Measurements from ENCODE around the gene CDK16.

GRCh38 chrX:47210661-47211425, 7.6 kb upstream of the CDK16 start:
- TF ChIP-seq, protein P1, sequence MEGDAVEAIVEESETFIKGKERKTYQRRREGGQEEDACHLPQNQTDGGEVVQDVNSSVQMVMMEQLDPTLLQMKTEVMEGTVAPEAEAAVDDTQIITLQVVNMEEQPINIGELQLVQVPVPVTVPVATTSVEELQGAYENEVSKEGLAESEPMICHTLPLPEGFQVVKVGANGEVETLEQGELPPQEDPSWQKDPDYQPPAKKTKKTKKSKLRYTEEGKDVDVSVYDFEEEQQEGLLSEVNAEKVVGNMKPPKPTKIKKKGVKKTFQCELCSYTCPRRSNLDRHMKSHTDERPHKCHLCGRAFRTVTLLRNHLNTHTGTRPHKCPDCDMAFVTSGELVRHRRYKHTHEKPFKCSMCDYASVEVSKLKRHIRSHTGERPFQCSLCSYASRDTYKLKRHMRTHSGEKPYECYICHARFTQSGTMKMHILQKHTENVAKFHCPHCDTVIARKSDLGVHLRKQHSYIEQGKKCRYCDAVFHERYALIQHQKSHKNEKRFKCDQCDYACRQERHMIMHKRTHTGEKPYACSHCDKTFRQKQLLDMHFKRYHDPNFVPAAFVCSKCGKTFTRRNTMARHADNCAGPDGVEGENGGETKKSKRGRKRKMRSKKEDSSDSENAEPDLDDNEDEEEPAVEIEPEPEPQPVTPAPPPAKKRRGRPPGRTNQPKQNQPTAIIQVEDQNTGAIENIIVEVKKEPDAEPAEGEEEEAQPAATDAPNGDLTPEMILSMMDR (IDR thresholded peaks at IDR 0.05), result no peak
- TF ChIP-seq POLR2A (IDR thresholded peaks at IDR 0.05), result no peak

Data from transverse colon (tissue), 3 donors.